ENCODE results near the gene CC2D2B.
"Not testable (repeated sequence)": the region's sequence is repeated elsewhere in the genome, so short reads cannot be mapped to it uniquely, and the experiment has no call there.

The CC2D2B gene

DNA sequence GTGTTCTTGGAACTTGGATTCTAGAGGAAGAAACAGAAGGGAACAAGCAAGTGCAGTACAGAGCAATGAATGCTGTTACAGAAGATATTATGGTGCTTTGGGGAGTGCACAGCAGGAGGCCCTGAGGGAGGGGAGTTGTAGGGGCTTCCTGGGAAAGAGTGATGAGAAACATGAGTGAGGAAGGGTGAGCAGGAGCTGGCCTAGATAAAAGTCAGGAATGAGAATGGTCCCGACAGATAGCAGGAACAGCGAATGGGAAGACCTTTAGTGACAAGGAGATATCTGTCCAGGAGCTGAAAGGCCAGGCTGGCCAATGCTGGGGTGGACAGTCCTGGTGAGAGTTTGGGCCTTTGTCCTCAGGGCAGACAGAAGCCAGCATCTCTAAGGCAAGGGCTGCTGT, 115.0 kb downstream of the CC2D2B start:
- TF ChIP-seq POLR2A (IDR thresholded peaks at IDR 0.05; ENCODE audit: low read length) (no peak), GATA1 (IDR thresholded peaks at IDR 0.05; ENCODE audit: low read depth, low read length) (no peak)
- DNase-seq: no peak

DNA sequence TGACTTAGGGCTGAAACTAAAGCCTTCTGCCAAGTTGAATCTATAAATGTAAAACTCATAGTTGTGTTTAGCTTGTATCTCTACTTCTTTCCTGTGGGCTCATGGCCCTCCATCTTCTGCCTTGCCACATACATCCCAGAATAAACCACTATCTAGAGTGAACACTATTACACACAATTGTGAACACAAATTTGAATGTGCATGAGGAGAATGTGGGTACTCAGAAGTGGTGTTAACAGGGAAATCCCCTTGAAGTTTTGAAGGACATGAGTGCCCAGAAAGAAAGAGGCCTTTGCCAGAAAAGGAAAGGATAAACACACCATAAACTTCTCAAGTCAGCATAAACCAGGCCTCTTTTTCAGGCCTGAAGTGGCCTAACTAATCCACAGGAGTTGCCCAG, 115.4 kb downstream of the CC2D2B start:
- DNase-seq: no peak
- TF ChIP-seq POLR2A (IDR thresholded peaks at IDR 0.05; ENCODE audit: low read length): no peak
- TF ChIP-seq GATA1 (IDR thresholded peaks at IDR 0.05; ENCODE audit: low read depth, low read length): no peak

DNA sequence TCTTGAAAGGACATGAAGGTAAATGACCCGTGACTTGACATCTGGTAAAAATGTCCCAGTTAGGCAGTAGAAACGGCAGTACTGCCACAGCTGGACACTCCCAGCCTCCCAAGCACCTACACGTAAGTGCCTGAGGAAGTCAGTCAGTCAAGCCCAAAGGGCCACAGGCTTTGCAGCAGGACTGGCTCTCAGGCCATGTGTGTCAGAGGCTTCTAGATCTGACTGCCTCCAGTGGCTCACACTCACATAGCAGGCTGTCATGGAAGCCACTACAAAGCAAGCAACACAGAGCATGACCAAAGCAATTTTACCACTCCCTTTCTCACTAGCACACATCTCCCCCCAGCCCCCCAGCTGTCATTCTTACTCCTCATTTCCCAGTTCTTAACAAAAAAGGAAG, 117.8 kb downstream of the CC2D2B start:
- TF ChIP-seq GATA1 (IDR thresholded peaks at IDR 0.05; ENCODE audit: low read depth, low read length): no peak
- no peak for TF ChIP-seq POLR2A (IDR thresholded peaks at IDR 0.05; ENCODE audit: low read length)
- peak; percentile 12 to 33 for DNase-seq

DNA sequence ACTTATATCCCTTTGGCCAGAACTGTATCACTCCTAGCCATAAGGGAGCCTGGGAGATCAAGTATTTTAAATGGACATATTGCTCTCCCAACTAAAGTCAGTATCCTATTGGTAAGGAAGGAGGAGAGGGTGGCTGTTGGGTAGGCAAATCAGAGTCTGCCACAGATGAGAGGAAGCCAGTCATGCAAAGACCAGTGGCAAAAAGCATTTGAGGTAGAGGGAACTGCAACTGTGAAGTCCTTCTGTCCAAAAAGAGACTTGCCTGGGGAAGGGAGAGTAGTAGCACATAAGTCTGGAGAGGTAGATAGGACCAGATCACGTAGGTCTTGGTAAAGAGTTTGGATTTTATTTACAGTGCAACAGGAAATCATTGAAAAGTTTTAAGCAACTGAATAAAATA, 126.8 kb downstream of the CC2D2B start:
- TF ChIP-seq POLR2A (IDR thresholded peaks at IDR 0.05; ENCODE audit: low read length) (no peak), GATA1 (IDR thresholded peaks at IDR 0.05; ENCODE audit: low read depth, low read length) (no peak)
- DNase-seq: no peak

DNA sequence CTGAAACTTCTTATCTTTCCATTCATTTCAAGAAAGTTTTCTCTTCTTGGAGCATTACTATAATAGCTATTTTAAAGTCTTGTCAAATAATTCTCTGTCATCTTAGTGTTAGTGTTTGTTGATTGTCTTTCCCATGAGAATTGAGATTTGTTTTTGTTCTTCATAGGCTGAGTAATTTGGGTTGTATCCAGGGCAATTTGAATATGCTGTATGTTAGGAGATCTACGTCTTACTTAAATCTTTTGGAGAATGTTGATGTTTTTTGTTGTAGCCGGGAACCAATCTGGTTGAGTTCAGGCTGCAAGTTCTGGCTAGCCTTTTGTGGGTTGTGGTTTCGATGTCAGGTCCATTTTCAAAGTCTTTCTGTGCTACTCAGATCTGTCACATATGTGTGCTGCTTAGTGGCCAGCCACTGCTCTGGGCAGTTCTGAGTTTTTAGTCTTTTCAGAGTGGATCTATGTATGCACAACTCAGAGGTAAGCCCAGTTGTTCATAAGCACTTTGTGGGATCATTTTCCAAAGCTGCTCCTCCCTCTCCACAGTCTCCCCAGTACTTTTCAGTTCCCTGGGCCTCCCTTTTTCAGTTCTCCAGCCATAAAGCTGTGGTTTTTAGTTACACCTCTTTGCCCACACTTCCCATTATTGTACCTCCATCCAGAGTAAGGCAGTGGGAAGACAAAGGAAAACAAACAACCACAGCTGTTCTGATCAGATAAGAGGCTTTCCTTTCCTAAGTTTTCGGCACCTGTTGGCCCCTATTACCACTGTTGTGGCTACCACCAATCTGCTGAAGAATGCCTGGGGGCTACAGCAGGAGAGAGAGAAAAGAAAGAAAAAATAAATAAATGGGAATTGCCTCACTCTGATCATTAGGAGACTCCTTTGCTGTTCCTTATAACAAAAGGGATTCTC, 131.0 kb downstream of the CC2D2B start:
- no peak for DNase-seq
- no peak for TF ChIP-seq POLR2A (IDR thresholded peaks at IDR 0.05; ENCODE audit: low read length)
- no peak for TF ChIP-seq GATA1 (IDR thresholded peaks at IDR 0.05; ENCODE audit: low read depth, low read length)

DNA sequence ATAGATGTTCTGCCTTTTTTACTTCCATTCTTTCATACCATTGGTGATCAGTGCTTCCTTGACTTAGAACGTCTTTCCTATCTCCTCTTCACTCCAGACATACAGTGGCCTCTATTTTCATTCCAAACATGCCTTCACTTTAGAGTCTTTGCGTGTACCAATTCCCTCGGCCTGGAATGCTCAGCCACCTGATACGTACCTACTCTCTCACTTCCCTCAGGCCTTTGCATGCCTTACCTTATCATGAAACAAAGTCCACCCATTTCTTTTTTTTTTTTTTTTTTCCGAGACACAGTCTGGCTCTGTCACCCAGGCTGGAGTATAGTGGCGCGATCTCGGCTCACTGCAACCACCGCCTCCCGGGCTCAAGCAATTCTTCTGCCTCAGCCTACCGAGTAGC, 133.4 kb downstream of the CC2D2B start:
- DNase-seq: no peak
- TF ChIP-seq GATA1 (IDR thresholded peaks at IDR 0.05; ENCODE audit: low read depth, low read length) (no peak), POLR2A (IDR thresholded peaks at IDR 0.05; ENCODE audit: low read length) (no peak)

DNA sequence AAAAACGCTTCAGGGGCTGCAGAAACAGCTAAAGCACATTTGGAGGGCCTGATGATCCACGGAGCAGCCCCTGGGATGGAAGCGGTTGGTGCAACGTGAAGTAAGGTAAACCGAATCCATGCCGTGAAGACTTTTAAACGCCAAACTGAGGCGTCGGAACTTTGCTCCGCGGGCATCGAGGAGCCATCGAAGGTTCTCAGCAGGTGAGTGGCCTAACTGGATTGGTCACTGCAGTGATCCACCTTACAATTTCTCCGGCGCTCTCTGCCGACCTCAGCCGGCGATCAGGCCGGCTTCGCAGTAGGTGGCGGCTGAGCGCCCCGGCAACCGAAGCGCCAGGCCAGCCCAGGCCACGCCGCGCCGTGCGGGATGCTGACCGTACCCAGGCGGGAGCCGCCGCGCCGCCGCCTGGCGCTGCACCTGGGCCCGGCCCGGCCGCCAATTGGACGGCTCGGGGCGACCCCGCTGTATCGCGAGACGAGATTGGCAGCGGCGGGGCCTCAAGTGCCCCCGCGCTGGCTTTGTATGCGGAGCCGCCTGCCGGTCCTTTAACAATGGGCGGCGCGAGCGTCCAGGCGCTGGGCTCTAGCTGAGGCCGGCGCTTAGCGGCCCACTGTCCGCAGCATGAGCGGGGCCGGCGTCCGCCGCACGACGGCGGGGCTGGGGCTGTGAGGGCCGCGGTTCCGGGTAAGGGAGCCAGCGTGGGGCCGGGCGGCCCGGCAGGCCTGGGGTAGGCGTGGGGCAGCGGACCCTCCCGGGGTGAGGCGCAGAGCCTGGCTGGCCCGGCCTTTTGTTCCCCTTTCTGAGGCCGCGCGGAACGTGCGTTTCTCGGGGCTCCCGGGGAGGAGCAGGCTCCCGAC, 135.5 kb downstream of the CC2D2B start, which contains the start of gene CCNJ:
TSS of gene CCNJ (plus strand) at position 551 of the 860 bp plus-strand sequence. CDS start 811 bp downstream, outside the sequence.
- TF ChIP-seq POLR2A (IDR thresholded peaks at IDR 0.05; ENCODE audit: low read length) (peak; percentile 60), GATA1 (IDR thresholded peaks at IDR 0.05; ENCODE audit: low read depth, low read length) (no peak)
- DNase-seq: peak; percentile 90 to 92

DNA sequence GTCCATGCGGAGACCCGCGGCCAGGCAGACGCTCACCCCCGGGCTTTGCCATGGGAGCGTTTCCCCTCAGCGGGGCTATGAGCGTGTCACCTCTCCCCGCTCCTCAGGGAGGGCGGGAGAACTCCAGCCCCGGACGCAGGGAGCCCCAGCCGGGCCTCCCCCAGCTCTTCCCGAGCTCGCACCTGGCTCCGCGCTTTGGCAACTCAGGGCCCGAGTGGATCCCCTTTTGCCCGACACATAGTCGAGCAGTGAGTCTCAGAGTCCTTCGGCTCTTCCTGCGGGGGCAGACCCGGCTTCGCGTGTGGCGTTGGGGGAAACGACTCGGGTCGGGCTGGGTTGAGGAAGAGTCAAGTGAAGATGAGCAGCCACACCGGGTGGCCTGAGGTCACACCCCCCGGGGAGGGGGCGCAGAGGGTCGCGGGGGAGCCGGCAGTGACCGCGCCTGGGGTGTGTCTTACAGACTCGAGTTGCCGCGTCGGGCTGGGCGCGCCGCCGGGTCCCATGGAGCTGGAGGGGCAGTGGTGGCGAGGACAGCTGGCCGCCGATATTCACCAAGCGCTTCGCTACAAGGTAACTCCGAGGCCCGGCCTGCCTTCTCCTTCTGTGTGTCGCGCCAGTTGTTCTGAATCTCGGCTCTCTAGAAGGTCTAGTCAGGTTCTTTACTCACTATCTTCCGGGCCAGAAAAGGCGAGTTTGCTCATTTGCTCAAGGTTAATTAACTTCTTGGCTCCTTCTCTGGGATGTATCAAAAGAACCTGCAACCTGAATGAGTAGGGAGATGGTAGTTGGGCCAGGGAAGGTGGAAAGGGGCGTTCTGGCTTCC, 136.3 kb downstream of the CC2D2B start:
- peak; percentile 67 to 71 for DNase-seq
- no peak for TF ChIP-seq POLR2A (IDR thresholded peaks at IDR 0.05; ENCODE audit: low read length)
- no peak for TF ChIP-seq GATA1 (IDR thresholded peaks at IDR 0.05; ENCODE audit: low read depth, low read length)

DNA sequence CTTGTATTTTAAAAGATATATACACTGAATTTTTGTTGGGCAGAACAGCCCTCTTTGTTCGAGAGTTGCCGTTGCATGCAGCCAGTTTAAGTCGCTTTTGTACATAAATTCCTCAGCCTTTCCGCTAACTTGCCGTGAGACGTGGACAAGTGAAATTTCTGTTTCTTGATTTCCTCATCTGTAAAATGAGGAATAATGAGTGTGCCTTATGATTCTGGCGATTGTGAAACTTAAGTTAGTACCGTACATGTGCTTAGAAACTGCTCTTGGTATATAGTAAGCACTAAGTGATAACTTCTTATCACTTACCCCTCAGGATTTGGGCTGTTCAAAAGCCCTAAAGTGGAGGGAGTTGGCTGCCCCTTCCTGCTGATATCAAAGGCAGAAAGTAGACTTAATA, 137.0 kb downstream of the CC2D2B start:
- TF ChIP-seq GATA1 (IDR thresholded peaks at IDR 0.05; ENCODE audit: low read depth, low read length) (no peak), POLR2A (IDR thresholded peaks at IDR 0.05; ENCODE audit: low read length) (peak; percentile 27)
- peak; percentile 63 to 78 for DNase-seq

DNA sequence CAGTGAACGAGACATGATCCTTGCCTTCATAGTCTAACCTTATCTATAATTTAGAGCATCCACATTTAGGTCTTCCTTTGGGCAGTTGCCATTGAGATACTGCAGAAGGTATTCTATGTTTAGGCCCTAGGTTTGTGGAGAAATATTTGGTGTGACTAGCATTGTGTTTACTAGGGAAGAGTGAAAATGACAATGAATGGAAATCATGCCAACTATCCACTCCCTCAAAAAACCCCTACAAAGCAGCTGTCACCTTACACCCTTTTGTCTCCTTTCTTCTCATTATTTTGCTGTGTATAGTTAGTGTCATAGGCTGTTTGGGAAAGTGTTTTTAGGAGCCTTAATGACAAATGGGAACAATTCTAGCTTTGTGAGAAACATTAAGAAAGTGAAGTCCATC, 138.8 kb downstream of the CC2D2B start:
- DNase-seq: peak; percentile 13 to 34
- TF ChIP-seq GATA1 (IDR thresholded peaks at IDR 0.05; ENCODE audit: low read depth, low read length) (no peak), POLR2A (IDR thresholded peaks at IDR 0.05; ENCODE audit: low read length) (no peak)

DNA sequence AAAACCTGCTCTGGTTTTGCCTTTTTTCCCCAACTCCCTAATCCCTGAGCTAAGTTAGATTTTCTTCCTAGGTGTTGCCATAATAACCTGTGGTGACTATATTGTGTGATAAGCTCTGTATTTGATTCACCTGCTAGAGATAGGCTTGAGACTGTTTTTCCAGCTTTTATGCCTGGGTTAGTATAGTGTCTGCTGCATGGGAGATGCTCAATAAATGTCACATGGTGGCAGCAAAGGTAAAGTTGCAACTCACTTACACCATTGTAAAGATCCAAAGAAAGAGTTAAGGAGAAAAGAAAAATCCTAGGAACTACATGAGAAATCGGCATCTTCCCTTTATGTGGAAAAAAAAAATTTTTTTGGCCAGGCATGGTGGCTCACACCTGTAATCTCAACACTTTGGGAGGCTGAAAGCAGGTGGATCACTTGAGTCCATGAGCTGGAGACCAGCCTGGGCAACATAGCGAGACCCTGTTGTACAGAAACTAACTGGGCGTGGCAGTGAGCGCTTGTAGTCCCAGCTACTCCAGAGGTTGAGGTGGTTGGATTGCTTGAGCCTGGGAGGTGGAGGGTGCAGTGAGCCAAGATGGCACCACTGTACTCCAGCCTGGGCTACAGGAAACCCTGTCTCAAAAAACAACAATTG, 139.4 kb downstream of the CC2D2B start:
- no peak for DNase-seq
- no peak for TF ChIP-seq POLR2A (IDR thresholded peaks at IDR 0.05; ENCODE audit: low read length)

DNA sequence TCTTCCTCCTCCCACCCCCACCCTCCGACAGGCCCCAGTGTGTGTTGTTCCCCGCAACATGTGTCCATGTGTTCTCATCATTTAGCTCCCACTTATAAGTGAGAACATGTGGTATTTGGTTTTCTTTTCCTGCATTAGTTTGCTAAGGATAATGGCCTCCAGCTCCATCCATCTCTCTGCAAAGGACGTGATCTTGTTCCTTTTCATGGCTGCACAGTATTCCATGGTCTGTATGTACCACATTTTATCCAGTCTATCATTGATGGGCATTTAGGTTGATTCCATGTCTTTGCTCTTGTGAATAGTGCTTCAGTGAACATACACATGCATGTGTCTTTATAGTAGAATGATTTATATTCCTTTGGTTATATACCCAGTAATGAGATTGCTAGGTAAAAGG, 140.2 kb downstream of the CC2D2B start:
- DNase-seq: not testable (repeated sequence)

DNA sequence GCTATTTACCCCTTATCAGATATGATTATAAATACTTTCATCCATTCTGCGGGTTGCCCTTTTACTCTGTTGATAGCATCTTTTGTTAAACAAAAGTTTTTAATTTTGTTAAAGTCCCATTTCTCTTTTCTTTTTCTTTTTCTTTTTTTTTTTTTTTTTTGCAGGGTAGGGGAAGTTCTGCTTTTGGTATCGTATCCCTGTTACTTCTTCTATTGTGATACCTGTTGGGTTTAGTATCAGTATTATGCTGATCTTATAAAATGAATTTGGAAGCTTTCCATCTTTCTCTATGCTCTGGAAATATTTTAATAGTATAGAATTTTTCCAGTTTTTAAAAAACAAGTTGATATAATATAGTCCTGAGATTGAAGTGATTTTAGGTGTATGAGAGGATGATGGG, 141.6 kb downstream of the CC2D2B start:
- no peak for TF ChIP-seq GATA1 (IDR thresholded peaks at IDR 0.05; ENCODE audit: low read depth, low read length)
- no peak for TF ChIP-seq POLR2A (IDR thresholded peaks at IDR 0.05; ENCODE audit: low read length)

More for the DNA sequence above, 141.6 kb downstream of the CC2D2B start:
- no peak for DNase-seq
